Measurements from ENCODE around the gene TRMT61A.
"Not testable (repeated sequence)": the region's sequence is repeated elsewhere in the genome, so short reads cannot be mapped to it uniquely, and the experiment has no call there.

TRMT61A gene

GRCh38 chr14:103508521-103509329, 20.3 kb upstream of the TRMT61A start:
- DNase-seq (ENCODE audit: low read depth in 2 of 2), result no peak

- no peak for DNase-seq (ENCODE audit: low read depth in 2 of 2)
Observed at GRCh38 chr14:103509864-103510723, 18.9 kb upstream of the TRMT61A start.

GRCh38 chr14:103510724-103511693, 18.0 kb upstream of the TRMT61A start:
- no peak for DNase-seq (ENCODE audit: low read depth in 2 of 2)

GRCh38 chr14:103512180-103512579, 16.8 kb upstream of the TRMT61A start:
- DNase-seq (ENCODE audit: low read depth in 2 of 2), result not testable (repeated sequence)

GRCh38 chr14:103512701-103513611, 16.0 kb upstream of the TRMT61A start:
- no peak for DNase-seq (ENCODE audit: low read depth in 2 of 2)

- DNase-seq (ENCODE audit: low read depth in 2 of 2), result no peak
Observed at GRCh38 chr14:103514596-103515421, 14.2 kb upstream of the TRMT61A start.

GRCh38 chr14:103516426-103517173, 12.4 kb upstream of the TRMT61A start:
- no peak for DNase-seq (ENCODE audit: low read depth in 2 of 2)

- no peak for DNase-seq (ENCODE audit: low read depth in 2 of 2)
Observed at GRCh38 chr14:103517174-103517566, 11.8 kb upstream of the TRMT61A start.

- no peak for DNase-seq (ENCODE audit: low read depth in 2 of 2)
Observed at GRCh38 chr14:103517721-103518421, 11.1 kb upstream of the TRMT61A start.

GRCh38 chr14:103518422-103519042, 10.5 kb upstream of the TRMT61A start:
- peak in 1 of 2 experiments; percentile 58 for DNase-seq (ENCODE audit: low read depth in 2 of 2)

GRCh38 chr14:103519043-103519836, 9.8 kb upstream of the TRMT61A start:
- DNase-seq (ENCODE audit: low read depth in 2 of 2), result no peak

GRCh38 chr14:103519837-103520212, 9.2 kb upstream of the TRMT61A start:
- DNase-seq (ENCODE audit: low read depth in 2 of 2), result no peak

- DNase-seq (ENCODE audit: low read depth in 2 of 2), result no peak
Observed at GRCh38 chr14:103520269-103520656, 8.7 kb upstream of the TRMT61A start.

- peak in 1 of 2 experiments; percentile 41 for DNase-seq (ENCODE audit: low read depth in 2 of 2)
Observed at GRCh38 chr14:103520657-103521437, 8.1 kb upstream of the TRMT61A start.

GRCh38 chr14:103521438-103521950, 7.5 kb upstream of the TRMT61A start:
- DNase-seq (ENCODE audit: low read depth in 2 of 2), result no peak

GRCh38 chr14:103521951-103522563, 6.9 kb upstream of the TRMT61A start:
- DNase-seq (ENCODE audit: low read depth in 2 of 2), result no peak
